HepG2 (cell line): ENCODE data around the gene HSF2BP.
A peak's percentile ranks its signal among the peaks of the same experiment; 100 is the strongest.

Experiments used
- ERF ChIP-seq: IDR thresholded peaks from 2 replicates; pipeline ENCODE4 v1.6.1; 2018; ENCODE audit warnings: missing biosample characterization, missing genetic modification reagents
- JUND ChIP-seq: sonication (generic); formaldehyde crosslinking; IDR thresholded peaks from 2 replicates; pipeline ENCODE4 v1.8.0; 2022; ENCODE audit warnings: mild to moderate bottlenecking, missing genetic modification reagents
- MAFK ChIP-seq, 2 experiments: IDR thresholded peaks in 1 of 2; conservative IDR thresholded peaks in 1 of 2; 2 replicates each; pipeline ENCODE4 v1.6.1; 2011; ENCODE audit warnings: improper control_type of control experiment in 2 of 2, low read length in 2 of 2
- POLR2AphosphoS5 ChIP-seq: IDR thresholded peaks from 2 replicates; pipeline ENCODE4 v1.6.1; 2012; ENCODE audit warnings: low read depth, low read length
- TOE1 ChIP-seq: sonication (generic); formaldehyde crosslinking; IDR thresholded peaks from 2 replicates; pipeline ENCODE4 v1.4.0; 2020; ENCODE audit warnings: mild to moderate bottlenecking, missing genetic modification reagents
- ZNF235 ChIP-seq: sonication (generic); formaldehyde crosslinking; IDR thresholded peaks from 2 replicates; pipeline ENCODE4 v1.8.1; 2023; ENCODE audit warnings: mild to moderate bottlenecking, missing genetic modification reagents, borderline replicate concordance
- TF ChIP-seq, protein P1 (sequence below): sonication (generic); formaldehyde crosslinking; IDR thresholded peaks from 2 replicates; pipeline ENCODE4 v1.5.0; 2020; ENCODE audit warnings: mild to moderate bottlenecking, missing genetic modification reagents, moderate library complexity

DNA sequence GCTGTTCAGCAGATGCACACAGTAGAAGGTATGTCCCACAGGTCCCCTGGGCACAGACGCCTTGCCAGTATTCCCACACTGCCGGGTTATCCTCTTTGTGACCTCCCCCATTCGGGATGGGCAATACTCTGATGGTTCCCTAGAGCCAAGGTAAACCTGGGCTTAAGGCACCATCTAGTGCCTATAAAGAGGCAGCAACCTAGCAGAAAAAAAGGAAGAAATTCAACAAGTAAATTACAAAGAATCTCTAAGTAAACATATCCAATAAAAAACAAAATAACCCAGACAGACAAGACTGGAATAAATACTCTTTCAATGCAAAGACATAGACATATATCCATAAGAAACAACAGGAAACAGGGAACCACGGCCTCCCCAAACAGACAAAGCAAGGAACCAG, 39.4 kb downstream of the HSF2BP start:
- TF ChIP-seq, protein P1, sequence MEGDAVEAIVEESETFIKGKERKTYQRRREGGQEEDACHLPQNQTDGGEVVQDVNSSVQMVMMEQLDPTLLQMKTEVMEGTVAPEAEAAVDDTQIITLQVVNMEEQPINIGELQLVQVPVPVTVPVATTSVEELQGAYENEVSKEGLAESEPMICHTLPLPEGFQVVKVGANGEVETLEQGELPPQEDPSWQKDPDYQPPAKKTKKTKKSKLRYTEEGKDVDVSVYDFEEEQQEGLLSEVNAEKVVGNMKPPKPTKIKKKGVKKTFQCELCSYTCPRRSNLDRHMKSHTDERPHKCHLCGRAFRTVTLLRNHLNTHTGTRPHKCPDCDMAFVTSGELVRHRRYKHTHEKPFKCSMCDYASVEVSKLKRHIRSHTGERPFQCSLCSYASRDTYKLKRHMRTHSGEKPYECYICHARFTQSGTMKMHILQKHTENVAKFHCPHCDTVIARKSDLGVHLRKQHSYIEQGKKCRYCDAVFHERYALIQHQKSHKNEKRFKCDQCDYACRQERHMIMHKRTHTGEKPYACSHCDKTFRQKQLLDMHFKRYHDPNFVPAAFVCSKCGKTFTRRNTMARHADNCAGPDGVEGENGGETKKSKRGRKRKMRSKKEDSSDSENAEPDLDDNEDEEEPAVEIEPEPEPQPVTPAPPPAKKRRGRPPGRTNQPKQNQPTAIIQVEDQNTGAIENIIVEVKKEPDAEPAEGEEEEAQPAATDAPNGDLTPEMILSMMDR (CRISPR knock-in tag), result peak; percentile 47
- TF ChIP-seq JUND (CRISPR knock-in tag) (no peak), ZNF235 (CRISPR knock-in tag) (no peak), TOE1 (CRISPR knock-in tag) (no peak), MAFK (conservative IDR thresholded peaks at IDR 0.05 in 1 of 2, IDR thresholded peaks at IDR 0.05 in 1 of 2; ENCODE audit: low read length in 2 of 2) (no peak), ERF (CRISPR knock-in tag) (no peak), POLR2AphosphoS5 (no peak)
